Activated naive CD4-positive, alpha-beta T cell treated with anti-CD3 and anti-CD28 coated beads, Interleukin-2, amount 50 U/mL, for 72 hours (primary cell): ENCODE measurements around the gene PARP15. TPM values are rescaled to one million over a fixed set of nuclear protein-coding genes. Genes with fewer than 3 reads are reported as not detected.
A peak's percentile ranks its signal among the peaks of the same experiment; 100 is the strongest.
"Not testable (repeated sequence)": the region's sequence is repeated elsewhere in the genome, so short reads cannot be mapped to it uniquely, and the experiment has no call there.

ENCODE experiments used
- ATAC-seq, 2 donors: fragments of 150-1000 bp; cut with Tn5 transposase; 2 replicates each; pipeline ENCODE4 v1.10.0; 2021; ENCODE audit warnings: mild to moderate bottlenecking in 2 of 2, moderate library complexity in 2 of 2
- DNase-seq, 2 donors: peaks; one replicate each; pipeline ENCODE4 v3.0.0; 2021 to 2022; ENCODE audit warnings: low spot score in 2 of 2
- H3K27ac Mint-ChIP-seq, 2 donors: one replicate each; pipeline ENCODE4 v1.8.0; 2022; ENCODE audit warnings: mild to moderate bottlenecking in 2 of 2, mixed read lengths in 2 of 2
- H3K36me3 Mint-ChIP-seq, 2 donors: one replicate each; pipeline ENCODE4 v1.8.0; 2022; ENCODE audit warnings: mixed read lengths in 2 of 2
- H3K9me3 Mint-ChIP-seq, 2 donors: one replicate each; pipeline ENCODE4 v1.8.0; 2022; ENCODE audit warnings: mixed read lengths in 2 of 2
- total RNA-seq, 2 donors: library from RNA; stranded (reverse); gene quantifications; one replicate each; pipeline ENCODE4 v1.2.3, GENCODE V29; 2022

PARP15 gene
- total RNA-seq, 2 donors from 2014 or later: 13.8 to 23.5 TPM

DNA sequence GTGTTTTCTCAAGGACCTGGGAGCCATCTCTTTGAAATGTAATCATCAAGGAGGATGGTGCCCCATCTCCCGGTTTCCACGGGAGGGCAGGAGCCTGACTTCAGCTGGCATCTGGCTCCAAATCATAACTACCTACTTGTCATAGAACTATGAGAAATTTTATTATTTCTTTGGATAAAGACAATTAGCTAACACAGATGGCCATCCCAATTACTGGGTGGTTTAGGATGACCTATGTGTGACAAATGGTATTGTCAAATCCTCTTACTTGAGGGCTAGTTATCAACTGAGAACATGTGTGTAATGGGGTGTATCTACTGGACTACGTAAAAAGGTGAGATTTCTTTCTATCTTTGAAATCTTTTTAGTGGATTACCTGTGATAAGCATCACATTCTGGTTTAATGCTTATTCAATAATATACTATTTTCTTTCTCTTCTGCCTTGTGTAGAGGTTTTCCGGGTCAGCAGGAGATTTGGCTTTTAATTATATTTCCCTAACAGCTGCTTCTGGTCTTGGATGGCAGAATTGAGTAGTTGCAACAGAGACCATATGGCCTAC lies 87.9 kb downstream of the PARP15 start:
- DNase-seq: no peak
- H3K27ac Mint-ChIP-seq: no peak overlapping the region
- ATAC-seq: no peak
- H3K9me3 Mint-ChIP-seq: peaks cover 5 to 18% of the 10 kb centered on the region in 2 donors
- peaks cover 0 to 14% of the 10 kb centered on the region in 2 donors for H3K36me3 Mint-ChIP-seq

DNA sequence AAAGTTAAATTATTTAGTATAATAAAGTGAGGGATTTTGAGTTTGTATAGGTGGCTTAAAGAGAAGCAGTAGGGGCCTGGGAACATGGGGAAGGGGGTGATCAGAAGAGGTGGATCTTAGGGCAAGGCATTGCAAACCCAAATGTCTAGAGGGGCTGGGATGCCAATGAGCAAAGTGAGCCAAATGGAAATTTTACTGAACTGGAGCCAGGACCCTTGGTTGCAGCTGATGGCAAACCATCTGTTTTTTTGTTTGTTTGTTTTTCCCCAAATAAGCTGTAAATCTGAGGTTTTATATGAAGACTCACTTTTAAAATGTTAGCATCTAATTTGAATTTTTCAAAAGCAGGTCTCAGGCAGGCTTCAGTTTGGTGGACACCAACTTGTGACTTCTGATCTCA lies 88.4 kb downstream of the PARP15 start:
- ATAC-seq (no peak), DNase-seq (no peak)
- peaks cover 0 to 8% of the 10 kb centered on the region in 2 donors for H3K36me3 Mint-ChIP-seq
- no peak overlapping the region for H3K27ac Mint-ChIP-seq
- H3K9me3 Mint-ChIP-seq: peaks cover 0 to 13% of the 10 kb centered on the region in 2 donors

DNA sequence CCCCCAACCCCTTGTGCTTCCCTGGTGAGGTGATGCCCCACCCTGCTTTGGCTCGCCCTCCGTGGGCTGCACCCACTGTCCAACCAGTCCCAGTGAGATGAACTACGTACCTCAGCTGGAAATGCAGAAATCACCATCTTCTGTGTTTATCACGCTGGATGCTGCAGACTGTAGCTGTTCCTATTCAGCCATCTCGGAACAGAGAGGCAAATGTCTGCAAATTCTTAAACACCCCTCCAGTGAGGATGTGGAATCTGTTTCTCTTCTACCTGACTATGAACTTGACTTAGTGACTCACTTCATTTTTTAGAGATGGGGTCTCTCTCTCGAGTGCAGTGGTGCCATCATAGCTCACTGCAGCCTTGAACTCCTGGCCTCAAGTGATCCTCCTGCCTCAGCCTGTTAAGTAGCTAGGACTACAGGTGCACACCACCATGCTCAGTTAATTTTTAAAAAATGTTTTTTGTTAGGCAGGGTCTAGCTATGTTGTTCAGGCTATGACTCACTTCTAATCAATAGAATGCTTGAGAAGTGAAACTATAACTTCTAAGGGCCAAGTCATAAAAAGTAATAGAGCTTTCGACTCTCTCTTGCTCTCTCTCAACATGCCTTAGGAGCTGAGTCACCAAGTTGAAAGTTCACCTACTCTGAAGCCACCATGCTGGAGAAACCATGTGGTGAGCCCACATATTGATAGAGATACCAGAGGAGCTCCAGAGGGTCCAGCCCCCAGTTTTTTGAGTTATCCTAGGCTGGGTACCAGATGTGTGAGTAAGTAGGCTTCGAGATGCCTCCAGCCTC lies 91.7 kb downstream of the PARP15 start:
- peak in 1 of 2 donors; percentile 60 for DNase-seq
- peak; percentile 98 to 99 for ATAC-seq

DNA sequence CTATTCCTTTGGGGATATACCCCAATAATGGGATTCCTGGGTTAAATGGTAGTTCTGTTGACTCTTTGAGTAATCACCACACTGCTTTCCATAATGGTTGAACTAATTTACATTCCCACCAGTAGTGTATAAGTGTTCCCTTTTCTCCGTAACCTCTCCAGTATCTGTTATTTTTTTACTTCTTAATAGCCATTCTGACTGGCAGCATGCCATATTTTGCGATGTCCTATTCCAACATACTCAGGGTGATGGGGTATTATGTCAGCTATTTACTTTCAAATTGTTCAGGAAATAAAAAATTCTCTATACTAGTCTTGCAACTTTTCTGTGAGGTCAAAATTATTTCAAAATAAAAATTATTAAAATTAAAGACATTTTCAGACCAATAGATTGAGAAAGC lies 94.1 kb downstream of the PARP15 start:
- DNase-seq (no peak), ATAC-seq (no peak)
- H3K27ac Mint-ChIP-seq: no peak overlapping the region
- peaks cover 0 to 9% of the 10 kb centered on the region in 2 donors for H3K9me3 Mint-ChIP-seq
- peaks cover 0 to 14% of the 10 kb centered on the region in 2 donors for H3K36me3 Mint-ChIP-seq

More for the DNA sequence above, 91.7 kb downstream of the PARP15 start:
- Mint-ChIP-seq H3K27ac (peak overlapping the region; percentile 64 to 95), H3K36me3 (peaks cover 0 to 7% of the 10 kb centered on the region in 2 donors), H3K9me3 (peaks cover 0 to 5% of the 10 kb centered on the region in 2 donors)

DNA sequence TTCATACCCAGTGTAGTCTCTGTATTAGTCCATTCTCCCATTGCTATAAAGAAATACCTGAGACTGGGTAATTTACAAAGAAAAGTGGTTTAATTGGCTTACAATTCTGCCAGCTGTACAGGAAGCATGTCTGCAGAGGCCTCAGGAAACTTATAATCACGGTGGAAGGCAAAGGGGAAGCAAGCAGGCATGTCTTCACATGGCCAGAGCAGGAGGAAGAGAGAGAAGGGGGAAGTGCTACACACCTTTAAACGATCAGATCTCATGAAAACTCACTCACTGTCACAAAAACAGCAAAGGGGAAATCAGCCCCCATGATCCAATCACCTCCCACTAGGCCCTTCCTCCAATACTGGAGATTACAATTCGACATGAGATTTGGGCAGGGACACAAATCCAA lies 96.9 kb downstream of the PARP15 start:
- ATAC-seq (no peak), DNase-seq (no peak)
- Mint-ChIP-seq H3K36me3 (peaks cover 0 to 8% of the 10 kb centered on the region in 2 donors), H3K9me3 (peaks cover 0 to 5% of the 10 kb centered on the region in 2 donors), H3K27ac (no peak overlapping the region)

DNA sequence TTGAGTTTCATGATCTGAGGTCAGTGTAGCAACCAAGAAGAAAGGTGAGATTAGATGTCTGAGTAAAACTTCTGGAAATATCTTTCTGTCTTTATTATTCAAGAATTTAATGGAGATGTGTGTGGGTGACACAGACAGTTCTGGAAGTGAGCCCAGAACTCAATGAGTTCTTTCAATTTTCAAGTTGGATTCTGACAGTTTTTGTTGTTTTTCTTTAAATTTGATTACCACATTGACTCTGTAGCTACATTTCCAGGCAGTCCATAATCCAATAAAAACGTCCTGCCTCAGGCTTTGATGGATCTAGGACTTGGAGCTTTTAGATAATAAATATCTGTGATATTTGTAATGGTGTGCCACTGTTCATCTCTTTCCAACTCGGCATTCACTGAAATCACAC lies 99.3 kb downstream of the PARP15 start:
- DNase-seq (no peak), ATAC-seq (no peak)
- Mint-ChIP-seq H3K9me3 (peaks cover 0 to 5% of the 10 kb centered on the region in 2 donors), H3K36me3 (peaks cover 17 to 25% of the 10 kb centered on the region in 2 donors), H3K27ac (no peak overlapping the region)

DNA sequence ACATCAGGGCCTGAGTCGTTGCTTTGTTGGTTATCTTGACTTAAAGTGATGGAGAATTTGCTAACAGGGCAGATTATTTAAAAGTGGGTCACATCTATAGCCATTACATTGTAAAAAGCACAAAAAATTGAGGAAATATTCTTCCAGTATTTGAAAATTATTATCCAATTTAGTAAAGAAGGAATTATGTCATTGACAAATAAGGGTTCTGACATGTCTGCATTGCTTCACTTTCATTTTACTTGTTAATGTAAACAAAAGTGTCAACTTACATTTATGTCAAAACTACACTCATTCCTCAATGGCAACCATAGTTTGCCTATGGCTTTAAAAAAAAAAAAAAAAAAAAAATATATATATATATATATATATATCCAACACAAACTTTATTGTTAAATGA lies 99.8 kb downstream of the PARP15 start:
- H3K36me3 Mint-ChIP-seq: peaks cover 17 to 26% of the 10 kb centered on the region in 2 donors
- DNase-seq (no peak), ATAC-seq (no peak)
- no peak overlapping the region for H3K27ac Mint-ChIP-seq
- H3K9me3 Mint-ChIP-seq: peaks cover 0 to 5% of the 10 kb centered on the region in 2 donors

DNA sequence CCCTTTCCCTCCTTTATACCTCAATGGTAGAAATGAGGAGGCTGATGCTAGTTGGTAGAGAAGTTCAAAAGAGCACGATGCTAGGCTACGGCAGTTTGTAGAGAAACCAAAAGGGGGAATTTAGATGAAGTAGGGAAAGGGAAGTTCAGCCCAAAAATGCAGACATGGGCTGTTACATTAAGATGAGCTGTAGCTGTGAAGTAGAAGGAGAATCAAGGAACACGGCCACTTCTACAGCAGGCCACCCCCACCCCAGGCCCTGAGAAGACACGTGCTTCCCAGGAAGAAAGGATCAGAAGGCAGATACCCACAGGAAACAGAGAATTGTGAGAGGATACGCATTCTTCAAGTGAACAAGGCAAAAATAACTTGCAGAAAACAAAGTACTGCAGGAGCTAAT lies 101.1 kb downstream of the PARP15 start:
- DNase-seq: no peak
- Mint-ChIP-seq H3K36me3 (peaks cover 17 to 26% of the 10 kb centered on the region in 2 donors), H3K9me3 (peaks cover 0 to 5% of the 10 kb centered on the region in 2 donors), H3K27ac (peak overlapping the region; percentile 13 to 99)
- ATAC-seq: no peak

DNA sequence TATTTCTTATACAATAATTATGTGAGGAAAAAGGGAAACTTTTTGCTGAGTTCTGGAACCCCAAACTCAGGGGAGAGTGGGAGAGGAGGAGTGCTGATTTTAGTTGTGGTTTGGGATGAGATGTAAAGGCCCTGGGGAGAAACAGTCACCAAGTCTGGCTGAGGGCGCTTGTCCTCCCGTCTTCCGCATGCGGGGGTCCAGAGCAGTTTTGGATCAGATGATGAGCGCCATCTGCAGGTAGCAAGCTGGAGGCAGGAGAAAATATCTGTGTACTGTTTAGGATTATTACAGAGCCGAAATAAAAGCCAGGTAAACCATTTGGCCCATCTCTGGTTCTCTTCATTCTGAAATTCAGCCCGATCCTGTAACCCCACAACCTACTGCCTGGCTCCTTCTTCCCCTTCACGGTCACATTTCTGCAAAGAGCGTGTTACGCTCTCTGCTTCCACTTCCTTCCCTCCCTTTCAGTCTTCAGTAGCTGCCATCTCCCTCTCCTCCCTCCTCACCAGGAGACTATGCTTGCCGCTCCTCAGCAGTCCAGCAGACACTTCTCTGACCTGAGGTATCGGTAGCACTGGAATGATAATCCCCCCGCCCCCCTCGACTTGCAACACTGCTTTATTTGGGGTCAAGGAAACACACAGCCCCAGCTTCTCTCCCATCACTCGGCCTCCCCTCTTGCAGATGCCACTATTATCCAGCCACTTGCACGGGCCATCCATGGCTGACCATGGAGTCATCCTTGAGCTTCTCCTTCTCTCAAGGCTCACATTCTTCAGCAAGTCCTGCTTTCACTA lies 101.8 kb downstream of the PARP15 start:
- peaks cover 0 to 2% of the 10 kb centered on the region in 2 donors for H3K9me3 Mint-ChIP-seq
- DNase-seq (peak; percentile 76 to 85), ATAC-seq (peak; percentile 49 to 72)
- H3K27ac Mint-ChIP-seq: peak overlapping the region; percentile 99 to 100
- H3K36me3 Mint-ChIP-seq: peaks cover 17 to 27% of the 10 kb centered on the region in 2 donors

DNA sequence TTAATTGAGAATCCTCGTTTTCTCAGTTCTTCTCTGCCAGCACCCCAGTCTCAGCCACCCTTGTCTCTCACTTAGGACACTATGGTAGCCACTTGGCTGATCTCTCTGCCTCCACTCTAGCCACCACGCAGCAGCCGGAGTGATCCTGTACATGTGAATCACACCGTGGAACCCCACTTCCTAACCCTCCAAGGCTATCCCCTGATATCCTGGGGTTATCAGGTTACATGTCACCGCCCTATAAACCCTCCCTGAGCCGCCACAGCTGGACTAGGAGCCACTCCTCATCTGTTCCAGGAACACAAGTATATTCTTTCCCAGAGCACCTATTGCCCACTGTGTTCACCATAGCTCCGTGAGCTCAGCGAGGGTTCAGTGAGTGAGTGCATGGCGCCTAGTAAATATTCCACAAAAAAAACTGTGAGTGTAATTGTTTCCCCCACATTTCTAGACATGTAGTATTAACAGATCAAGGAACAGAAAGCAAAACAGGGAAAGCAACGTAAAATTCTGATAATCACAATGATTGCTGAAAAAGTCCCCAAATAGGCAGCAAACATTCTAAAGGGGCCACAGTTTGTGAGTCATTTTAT lies 102.5 kb downstream of the PARP15 start:
- H3K27ac Mint-ChIP-seq: peak overlapping the region; percentile 99 to 100
- DNase-seq (no peak), ATAC-seq (peak; percentile 14 to 32)

DNA sequence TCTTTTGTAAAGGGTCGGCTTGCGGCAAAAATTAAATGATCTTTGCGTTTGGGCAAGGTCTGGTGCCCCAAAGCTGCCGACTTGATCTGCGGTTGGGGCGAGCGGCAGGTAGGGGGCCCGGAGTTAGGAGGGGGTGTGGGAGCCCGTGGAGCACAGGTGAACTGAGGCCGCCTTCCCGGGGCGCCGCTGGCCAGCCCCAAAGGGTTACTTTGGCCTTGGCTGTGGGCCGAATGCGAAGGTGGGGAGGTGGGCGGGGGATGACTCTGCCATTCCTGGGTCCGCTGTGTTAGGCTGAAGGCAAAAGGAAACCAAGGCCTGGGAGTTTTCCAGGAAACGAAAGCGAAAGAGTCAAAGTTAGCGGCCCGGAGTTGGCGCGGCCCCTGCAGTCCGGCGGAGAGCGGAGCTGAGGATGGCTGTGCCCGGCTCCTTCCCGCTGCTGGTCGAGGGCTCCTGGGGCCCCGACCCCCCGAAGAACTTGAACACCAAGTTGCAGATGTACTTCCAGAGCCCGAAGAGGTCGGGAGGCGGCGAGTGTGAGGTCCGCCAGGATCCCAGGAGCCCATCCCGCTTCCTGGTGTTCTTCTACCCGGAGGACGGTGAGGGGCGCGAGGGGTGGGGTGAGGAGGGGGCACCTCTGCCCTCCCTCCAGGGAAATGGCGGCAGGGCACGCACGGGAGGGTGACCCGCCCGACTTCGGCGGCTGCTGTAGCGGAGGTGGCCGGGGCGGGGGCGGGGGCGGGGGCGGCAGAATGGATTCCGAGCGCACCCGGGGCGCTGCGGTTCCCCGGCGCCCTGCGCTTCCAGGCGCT lies 103.2 kb downstream of the PARP15 start, which contains the start of gene PARP14:
PARP14 (plus strand) TSS at position 365 of the 809 bp plus-strand sequence; CDS start at position 410, 45 bp downstream.
- no peaks in the 10 kb centered on the region for H3K9me3 Mint-ChIP-seq
- peak; percentile 67 to 82 for DNase-seq
- peaks cover 23 to 30% of the 10 kb centered on the region in 2 donors for H3K36me3 Mint-ChIP-seq
- peak; percentile 71 to 77 for ATAC-seq
- peak within 1 kb of the TSS; percentile 99 to 100 for H3K27ac Mint-ChIP-seq

More for the DNA sequence above, 102.5 kb downstream of the PARP15 start:
- no peaks in the 10 kb centered on the region for H3K9me3 Mint-ChIP-seq
- peaks cover 19 to 26% of the 10 kb centered on the region in 2 donors for H3K36me3 Mint-ChIP-seq

DNA sequence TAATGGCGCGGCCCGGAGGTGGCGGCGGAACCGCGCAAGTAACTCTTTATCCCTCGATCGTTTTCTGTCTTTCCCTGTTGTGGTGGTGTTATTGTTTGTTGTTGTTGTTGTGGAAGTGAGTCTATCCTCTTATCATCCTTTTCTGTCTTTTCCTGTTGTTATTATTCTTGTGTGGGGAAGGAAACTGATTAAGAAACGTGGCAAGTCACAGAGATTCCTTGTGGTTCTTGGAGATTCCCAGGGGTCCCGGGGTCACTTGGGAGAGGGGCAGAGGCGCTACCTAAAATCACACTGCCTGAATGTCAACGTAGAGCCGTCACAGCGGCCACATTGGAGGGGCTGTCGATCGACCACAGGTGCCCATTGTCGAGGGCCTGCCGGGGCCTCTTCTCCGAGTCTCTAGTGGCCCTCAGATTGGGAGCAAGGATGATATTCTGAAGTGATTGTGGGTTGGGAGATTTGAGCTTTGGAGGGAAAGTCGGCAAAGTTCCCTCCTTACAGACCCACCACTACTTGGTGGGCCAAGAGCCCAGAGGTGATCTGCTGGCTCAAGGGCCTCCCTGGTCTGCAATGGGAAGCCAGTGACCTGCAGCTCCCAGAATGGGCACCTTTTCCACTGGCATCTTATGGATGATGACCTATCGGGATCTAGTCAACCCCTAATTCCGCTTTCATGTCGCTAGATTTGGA lies 104.0 kb downstream of the PARP15 start:
- Mint-ChIP-seq H3K36me3 (peaks cover 23 to 31% of the 10 kb centered on the region in 2 donors), H3K9me3 (no peaks in the 10 kb centered on the region), H3K27ac (peak overlapping the region; percentile 99)
- DNase-seq (no peak), ATAC-seq (no peak)

DNA sequence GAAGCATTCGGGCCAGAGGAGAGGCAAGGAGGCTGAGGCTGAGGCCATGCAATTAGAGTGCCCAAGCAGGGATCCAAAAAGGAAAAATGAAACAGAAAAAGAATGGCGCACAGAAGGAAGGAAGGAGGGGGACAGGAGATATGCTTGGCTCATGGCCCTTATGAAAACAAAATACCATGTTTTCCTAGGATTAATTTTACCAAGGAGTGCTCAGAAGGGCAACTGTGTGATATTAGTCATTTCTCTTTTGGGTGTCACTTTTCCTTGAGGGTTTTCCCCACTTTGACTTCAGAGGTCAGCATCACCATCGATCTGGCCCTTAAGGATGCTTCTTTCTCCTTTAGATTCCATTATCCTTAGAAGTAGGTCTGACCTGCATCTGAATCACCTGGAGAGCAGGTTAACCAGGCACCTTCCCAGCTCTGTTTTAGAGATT lies 104.5 kb downstream of the PARP15 start:
- peak overlapping the region; percentile 99 for H3K27ac Mint-ChIP-seq
- peaks cover 24 to 36% of the 10 kb centered on the region in 2 donors for H3K36me3 Mint-ChIP-seq
- DNase-seq (no peak), ATAC-seq (peak in 1 of 2 donors; percentile 11)
- no peaks in the 10 kb centered on the region for H3K9me3 Mint-ChIP-seq

DNA sequence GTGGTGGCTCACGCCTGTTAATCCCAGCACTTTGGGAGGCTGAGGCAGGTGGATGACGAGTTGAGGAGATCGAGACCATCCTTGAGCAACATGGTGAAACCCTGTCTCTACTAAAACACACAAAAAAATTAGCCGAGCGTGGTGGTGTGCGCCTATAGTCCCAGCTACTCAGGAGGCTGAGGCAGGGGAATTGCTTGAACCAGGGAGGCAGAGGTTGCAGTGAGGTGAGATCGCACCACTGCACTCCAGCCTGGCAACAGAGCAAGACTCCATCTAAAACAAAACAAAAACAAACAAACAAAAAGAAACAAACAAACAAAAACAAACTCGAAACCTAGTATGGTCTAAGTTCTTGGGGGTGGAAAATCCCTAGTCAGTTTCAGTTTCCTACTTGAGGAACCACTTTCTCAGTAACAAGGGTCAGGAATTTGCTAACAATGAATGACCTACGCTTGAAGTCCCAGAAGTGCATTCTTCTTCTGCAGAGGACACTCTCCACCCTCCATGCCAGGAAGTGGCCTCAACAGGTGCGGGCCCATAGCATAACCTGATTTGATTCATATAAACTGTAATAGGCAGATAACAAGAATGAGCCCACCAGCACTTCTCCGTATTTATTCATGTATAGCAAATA lies 105.4 kb downstream of the PARP15 start:
- Mint-ChIP-seq H3K36me3 (peaks cover 32 to 42% of the 10 kb centered on the region in 2 donors), H3K27ac (peak overlapping the region; percentile 99)
- not testable (repeated sequence) for ATAC-seq, DNase-seq, H3K9me3 Mint-ChIP-seq

DNA sequence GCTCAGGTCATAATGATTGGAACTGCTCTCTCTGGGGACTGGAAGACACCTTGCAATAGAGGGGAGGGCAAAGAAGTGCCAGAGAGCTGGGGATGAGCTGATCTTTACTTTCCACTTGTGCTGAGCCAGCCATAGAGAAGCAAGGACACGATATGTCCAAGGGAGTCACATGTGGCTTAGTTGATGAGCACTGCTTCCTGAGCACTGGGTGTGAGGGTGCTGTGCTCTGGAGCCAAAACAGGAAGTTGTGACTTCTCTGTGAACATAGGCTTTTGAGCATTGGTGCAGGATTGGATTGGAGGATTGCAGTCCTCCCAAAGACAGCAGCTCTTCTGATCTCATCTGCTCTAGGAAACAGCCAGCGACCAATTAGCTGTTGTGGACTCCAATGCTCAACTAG lies 109.8 kb downstream of the PARP15 start:
- no peak overlapping the region for H3K27ac Mint-ChIP-seq
- peak in 1 of 2 donors; percentile 31 for ATAC-seq
- peaks cover 27 to 38% of the 10 kb centered on the region in 2 donors for H3K36me3 Mint-ChIP-seq

More for the DNA sequence above, 109.8 kb downstream of the PARP15 start:
- no peak for DNase-seq
- no peaks in the 10 kb centered on the region for H3K9me3 Mint-ChIP-seq
